Neuronal stem cell (in vitro differentiated cells): ENCODE measurements around the gene SPPL3.

Source experiments
- DNase-seq: peaks from one replicate; pipeline ENCODE4 v3.0.0-alpha.2; 2013; ENCODE audit warnings: low spot score
- H2AFZ ChIP-seq: one replicate; pipeline ENCODE4 v1.6.1; 2013; ENCODE audit warnings: mild to moderate bottlenecking, low read length, inconsistent platforms
- H2AK5ac ChIP-seq: 2 replicates; pipeline ENCODE4 v1.6.1; 2013; ENCODE audit warnings: low read depth, mild to moderate bottlenecking, inconsistent platforms, low read length, moderate library complexity, mixed read lengths
- H2BK120ac ChIP-seq: 2 replicates; pipeline ENCODE4 v1.6.1; 2013; ENCODE audit warnings: low read depth, mild to moderate bottlenecking, inconsistent platforms, low read length, moderate library complexity, mixed read lengths
- H2BK12ac ChIP-seq: one replicate; pipeline ENCODE4 v1.6.1; 2013; ENCODE audit warnings: low read length, inconsistent platforms
- H2BK15ac ChIP-seq: 2 replicates; pipeline ENCODE4 v1.6.1; 2013; ENCODE audit warnings: mild to moderate bottlenecking, low read length, inconsistent platforms, mixed read lengths
- H2BK5ac ChIP-seq: one replicate; pipeline ENCODE4 v1.6.1; 2013; ENCODE audit warnings: inconsistent platforms, mild to moderate bottlenecking, low read length, moderate library complexity
- H3K14ac ChIP-seq: one replicate; pipeline ENCODE4 v1.6.1; 2013; ENCODE audit warnings: low read length, inconsistent platforms
- H3K18ac ChIP-seq: 2 replicates; pipeline ENCODE4 v1.6.1; 2013; ENCODE audit warnings: low read length, inconsistent platforms
- H3K23ac ChIP-seq: 2 replicates; pipeline ENCODE4 v1.6.1; 2013; ENCODE audit warnings: low read depth, mild to moderate bottlenecking, mixed read lengths, low read length, inconsistent platforms; ENCODE audit not compliant: poor library complexity
- H3K27ac ChIP-seq: replicated peaks from 3 replicates; pipeline ENCODE4 v1.5.1; 2013; ENCODE audit warnings: low read length, inconsistent platforms
- H3K27me3 ChIP-seq, 3 experiments: 2 replicates each; pipeline ENCODE4 v1.6.1; 2013; ENCODE audit warnings: low read length in 3 of 3, mild to moderate bottlenecking in 2 of 3, inconsistent platforms in 1 of 3, low read depth in 1 of 3, mixed read lengths in 1 of 3, moderate library complexity in 1 of 3; ENCODE audit not compliant: control insufficient read depth in 3 of 3, insufficient read depth in 3 of 3
- H3K36me3 ChIP-seq, 2 donors: replicated peaks in 1 of 2; 2 replicates each; pipeline ENCODE4 v1.6.1; 2013; ENCODE audit warnings: low read length in 2 of 2; ENCODE audit not compliant: control insufficient read depth in 2 of 2, insufficient read depth in 2 of 2
- H3K4ac ChIP-seq: 2 replicates; pipeline ENCODE4 v1.6.1; 2013; ENCODE audit warnings: inconsistent platforms, mild to moderate bottlenecking, low read length, moderate library complexity
- H3K4me1 ChIP-seq, 2 donors: 1 replicate in 1 of 2; 2 replicates in 1 of 2; pipeline ENCODE4 v1.6.1; 2013; ENCODE audit warnings: low read length in 2 of 2, low read depth in 1 of 2; ENCODE audit not compliant: control insufficient read depth in 2 of 2, insufficient read depth in 1 of 2
- H3K4me2 ChIP-seq: one replicate; pipeline ENCODE4 v1.6.1; 2013; ENCODE audit warnings: mild to moderate bottlenecking, low read length, inconsistent platforms; ENCODE audit not compliant: insufficient read depth, poor library complexity, severe bottlenecking
- H3K4me3 ChIP-seq, 2 donors: 2 replicates each; pipeline ENCODE4 v1.5.1; 2013; ENCODE audit warnings: low read length in 2 of 2, mild to moderate bottlenecking in 2 of 2, inconsistent platforms in 1 of 2, moderate library complexity in 1 of 2
- H3K79me1 ChIP-seq: one replicate; pipeline ENCODE4 v1.6.1; 2013; ENCODE audit warnings: low read depth, mild to moderate bottlenecking, inconsistent platforms, low read length, moderate library complexity
- H3K9ac ChIP-seq: one replicate; pipeline ENCODE4 v1.6.1; 2013; ENCODE audit warnings: mild to moderate bottlenecking, low read depth, low read length, inconsistent platforms; ENCODE audit not compliant: poor library complexity
- H3K9me3 ChIP-seq, 2 donors: replicated peaks in 1 of 2; 2 replicates each; pipeline versions ENCODE3 to v1.6.1; 2013; ENCODE audit warnings: low read length in 2 of 2, mild to moderate bottlenecking in 2 of 2, inconsistent platforms in 1 of 2, low read depth in 1 of 2, mixed read lengths in 1 of 2, moderate library complexity in 1 of 2; ENCODE audit not compliant: control insufficient read depth in 2 of 2, insufficient read depth in 1 of 2
- H4K8ac ChIP-seq: one replicate; pipeline ENCODE4 v1.6.1; 2013; ENCODE audit warnings: low read depth, mild to moderate bottlenecking, inconsistent platforms, low read length, moderate library complexity
- H4K91ac ChIP-seq: one replicate; pipeline ENCODE4 v1.6.1; 2013; ENCODE audit warnings: low read length, low read depth, mild to moderate bottlenecking, inconsistent platforms; ENCODE audit not compliant: poor library complexity
- WGBS, 2 donors: extraction: QIAGEN DNeasy Blood & Tissue Kit; methylation state at CpG; one replicate each; pipeline ENCODE4 v1.1.7; 2013; ENCODE audit warnings: missing lambda C conversion rate in 2 of 2, mixed read lengths in 1 of 2; ENCODE audit not compliant: insufficient read length in 2 of 2, insufficient replicate concordance in 1 of 2; ENCODE audit errors: extremely low coverage in 2 of 2; 5-methylcytosine and 5-hydroxymethylcytosine counted together

Gene SPPL3

GRCh38 chr12:120855823-120856588, 48.2 kb downstream of the SPPL3 start:
- no CpG with 5 or more reads among the region's 6 CpGs for WGBS, 2 donors

GRCh38 chr12:120854804-120855203, 49.4 kb downstream of the SPPL3 start:
- no peak overlapping the region for H2AFZ ChIP-seq
- H3K18ac ChIP-seq: no peak overlapping the region
- no peak overlapping the region for H2BK15ac ChIP-seq
- H3K4me2 ChIP-seq: no peak overlapping the region
- no peak overlapping the region for H2AK5ac ChIP-seq
- DNase-seq: no peak
- H3K14ac ChIP-seq: no peak overlapping the region
- H2BK12ac ChIP-seq: no peak overlapping the region
- H4K8ac ChIP-seq: no peak overlapping the region
- H3K27me3 ChIP-seq: no peaks in the 10 kb centered on the region
- H3K79me1 ChIP-seq: no peaks in the 10 kb centered on the region
- no peaks in the 10 kb centered on the region for H3K36me3 ChIP-seq
- peaks cover 0 to 17% of the 10 kb centered on the region in 2 donors for H3K9me3 ChIP-seq
- no peak overlapping the region for H2BK5ac ChIP-seq
- H3K27ac ChIP-seq: no peak overlapping the region
- WGBS, 2 donors: no CpG with 5 or more reads among the region's 4 CpGs
- H3K4me1 ChIP-seq: no peaks in the 10 kb centered on the region
- no peak overlapping the region for H3K9ac ChIP-seq
- no peak overlapping the region for H3K4me3 ChIP-seq
- H2BK120ac ChIP-seq: no peak overlapping the region
- no peak overlapping the region for H4K91ac ChIP-seq
- H3K4ac ChIP-seq: no peak overlapping the region
- H3K23ac ChIP-seq: no peak overlapping the region

More at GRCh38 chr12:120855823-120856588, 48.2 kb downstream of the SPPL3 start:
- H3K4me1 ChIP-seq: no peaks in the 10 kb centered on the region
- H3K4me2 ChIP-seq: no peak overlapping the region
- no peak overlapping the region for H3K23ac ChIP-seq
- H2AK5ac ChIP-seq: no peak overlapping the region
- H2BK12ac ChIP-seq: no peak overlapping the region
- no peaks in the 10 kb centered on the region for H3K36me3 ChIP-seq
- H3K14ac ChIP-seq: no peak overlapping the region
- no peak overlapping the region for H4K8ac ChIP-seq
- H3K18ac ChIP-seq: no peak overlapping the region
- H3K4me3 ChIP-seq: no peak overlapping the region
- H3K27me3 ChIP-seq: no peaks in the 10 kb centered on the region
- no peak for DNase-seq
- H2AFZ ChIP-seq: no peak overlapping the region
- H3K27ac ChIP-seq: no peak overlapping the region
- H3K79me1 ChIP-seq: no peaks in the 10 kb centered on the region
- H3K9ac ChIP-seq: no peak overlapping the region
- no peak overlapping the region for H2BK5ac ChIP-seq
- H2BK15ac ChIP-seq: no peak overlapping the region
- H4K91ac ChIP-seq: no peak overlapping the region
- H2BK120ac ChIP-seq: no peak overlapping the region
- no peak overlapping the region for H3K4ac ChIP-seq
- peaks cover 0 to 17% of the 10 kb centered on the region in 2 donors for H3K9me3 ChIP-seq

- H3K14ac ChIP-seq: no peak overlapping the region
- no CpG with 5 or more reads among the region's 3 CpGs for WGBS, 2 donors
- no peak overlapping the region for H4K91ac ChIP-seq
- no peak overlapping the region for H2BK15ac ChIP-seq
- H3K79me1 ChIP-seq: no peaks in the 10 kb centered on the region
- H2BK12ac ChIP-seq: no peak overlapping the region
- H3K18ac ChIP-seq: no peak overlapping the region
- H4K8ac ChIP-seq: no peak overlapping the region
- no peak overlapping the region for H3K23ac ChIP-seq
- H3K9me3 ChIP-seq: peaks cover 0 to 3% of the 10 kb centered on the region in 2 donors
- H3K27me3 ChIP-seq: no peaks in the 10 kb centered on the region
- H2BK5ac ChIP-seq: no peak overlapping the region
- H2AK5ac ChIP-seq: no peak overlapping the region
- H3K4me3 ChIP-seq: no peak overlapping the region
- H3K4me1 ChIP-seq: no peaks in the 10 kb centered on the region
- H3K4ac ChIP-seq: no peak overlapping the region
- no peak overlapping the region for H3K4me2 ChIP-seq
- H3K36me3 ChIP-seq: no peaks in the 10 kb centered on the region
- DNase-seq: no peak
- no peak overlapping the region for H2BK120ac ChIP-seq
- H3K9ac ChIP-seq: no peak overlapping the region
- H3K27ac ChIP-seq: no peak overlapping the region
- H2AFZ ChIP-seq: no peak overlapping the region
These were observed 51.0 kb downstream of the SPPL3 start for GRCh38 chr12:120853188-120853587.

- H2AFZ ChIP-seq: no peak overlapping the region
- H3K4me2 ChIP-seq: no peak overlapping the region
- no peak overlapping the region for H2BK15ac ChIP-seq
- H3K4me3 ChIP-seq: no peak overlapping the region
- no peak overlapping the region for H2AK5ac ChIP-seq
- H3K9me3 ChIP-seq: no peaks in the 10 kb centered on the region
- no peaks in the 10 kb centered on the region for H3K36me3 ChIP-seq
- no peak overlapping the region for H4K91ac ChIP-seq
- no peak overlapping the region for H2BK120ac ChIP-seq
- H3K27me3 ChIP-seq: no peaks in the 10 kb centered on the region
- H4K8ac ChIP-seq: no peak overlapping the region
- DNase-seq: no peak
- no peak overlapping the region for H2BK5ac ChIP-seq
- no peak overlapping the region for H3K14ac ChIP-seq
- H3K23ac ChIP-seq: no peak overlapping the region
- no peaks in the 10 kb centered on the region for H3K79me1 ChIP-seq
- H3K9ac ChIP-seq: no peak overlapping the region
- no CpG with 5 or more reads among the region's 4 CpGs for WGBS, 2 donors
- H3K27ac ChIP-seq: no peak overlapping the region
- no peaks in the 10 kb centered on the region for H3K4me1 ChIP-seq
- no peak overlapping the region for H3K4ac ChIP-seq
- H2BK12ac ChIP-seq: no peak overlapping the region
- H3K18ac ChIP-seq: no peak overlapping the region
These were observed 52.2 kb downstream of the SPPL3 start for GRCh38 chr12:120851944-120852343.
